HCT116 (cell line): ENCODE results near the gene HOXD3. TPM values are rescaled to one million over a fixed set of nuclear protein-coding genes. Genes with fewer than 3 reads are reported as not detected.

ENCODE experiments used
- ATAC-seq: fragments of 200-7000 bp; cut with Tn5 transposase; 2 replicates; pipeline ENCODE4 v1.9.1; 2020; ENCODE audit warnings: mild to moderate bottlenecking, moderate library complexity
- BruUV-seq: library from RNA; stranded (reverse); fragments of 400-500 nt; replicated peaks from 2 replicates; lab custom pipeline; 2021; lab: Mats Ljungman, UMichigan
- CTCF ChIA-PET: fragments of 300-600 bp; sonication (Branson Sonifier 250); formaldehyde crosslinking; loops from one replicate; lab custom pipeline; 2021; ENCODE audit warnings: antibody characterized with exemption; lab: Charles Lee
- POLR2A ChIA-PET: fragments of 300-600, 350-600 bp; sonication (Branson Sonifier 250); formaldehyde crosslinking; loops from one replicate; lab custom pipeline; 2021; ENCODE audit warnings: antibody characterized with exemption; lab: Charles Lee
- RAD21 ChIA-PET, 2 experiments: fragments of 300-600 bp; sonication (Branson Sonifier 250); formaldehyde crosslinking; loops; one replicate each; lab custom pipeline; 2023; ENCODE audit warnings: low total read pairs in 2 of 2; ENCODE audit not compliant: uncharacterized antibody in 2 of 2, unreplicated experiment in 2 of 2, low non-redundant PET in 1 of 2; lab: Charles Lee
- DNase-seq: peaks from one replicate; pipeline ENCODE4 v3.0.0-alpha.2; 2010; ENCODE audit warnings: low read depth, low spot score
- H2AFZ ChIP-seq: fragments of 200-600 bp; shearing (Covaris generic), sonication (generic); 2 replicates; pipeline ENCODE4 v1.6.1; 2017; ENCODE audit warnings: low read depth, mixed run types, mixed read lengths, antibody characterized with exemption, low read length; ENCODE audit not compliant: poor library complexity, severe bottlenecking
- H3K27ac ChIP-seq: 2 replicates; pipeline ENCODE4 v1.5.1; 2012; ENCODE audit warnings: low read depth, low read length
- H3K27me3 ChIP-seq: fragments of 200-600 bp; sonication (generic); 2 replicates; pipeline ENCODE4 v1.6.1; 2016; ENCODE audit warnings: mixed run types, low read length, mixed read lengths; ENCODE audit not compliant: insufficient read depth
- H3K36me3 ChIP-seq, 2 experiments: fragments of 200-500 bp in 1 of 2; fragments of 200-600 bp in 1 of 2; sonication (Bioruptor generic) in 1 of 2; sonication (generic) in 1 of 2; 2 replicates each; pipeline versions ENCODE4 v1.5.1 to v1.6.1; 2014 to 2016; ENCODE audit warnings: low read length in 2 of 2, inconsistent platforms in 1 of 2, mixed read lengths in 1 of 2, mixed run types in 1 of 2; ENCODE audit not compliant: insufficient read depth in 2 of 2, control insufficient read depth in 1 of 2
- H3K4me1 ChIP-seq, 2 experiments: fragments of 200-600 bp in 1 of 2; sonication (generic) in 1 of 2; 2 replicates each; pipeline versions ENCODE4 v1.5.1 to v1.6.1; 2012 to 2017; ENCODE audit warnings: low read length in 2 of 2, inconsistent platforms in 1 of 2, mild to moderate bottlenecking in 1 of 2, mixed read lengths in 1 of 2, mixed run types in 1 of 2, moderate library complexity in 1 of 2; ENCODE audit not compliant: insufficient read depth in 2 of 2, control insufficient read depth in 1 of 2
- H3K4me2 ChIP-seq: fragments of 200-600 bp; sonication (generic); 2 replicates; pipeline ENCODE4 v1.6.1; 2017; ENCODE audit warnings: mixed run types, low read length, mixed read lengths
- H3K4me3 ChIP-seq, 2 experiments: fragments of 200-600 bp in 1 of 2; sonication (generic) in 1 of 2; replicated peaks in 1 of 2; 2 replicates each; pipeline ENCODE4 v1.5.1; 2011 to 2016; ENCODE audit warnings: low read length in 2 of 2, control low read depth in 1 of 2, low read depth in 1 of 2, mild to moderate bottlenecking in 1 of 2, mixed read lengths in 1 of 2, mixed run types in 1 of 2
- H3K79me2 ChIP-seq: fragments of 200-600 bp; sonication (generic); 2 replicates; pipeline ENCODE4 v1.6.1; 2017; ENCODE audit warnings: mild to moderate bottlenecking, mixed run types, low read length, moderate library complexity, mixed read lengths; ENCODE audit not compliant: insufficient read depth
- H3K9ac ChIP-seq: fragments of 200-600 bp; sonication (generic); 2 replicates; pipeline ENCODE4 v1.6.1; 2016; ENCODE audit warnings: low read length, mixed read lengths
- H3K9me2 ChIP-seq: fragments of 200-600 bp; sonication (generic), shearing (Covaris generic); 2 replicates; pipeline ENCODE4 v1.6.1; 2017; ENCODE audit warnings: mixed run types, mild to moderate bottlenecking, moderate library complexity; ENCODE audit not compliant: insufficient read depth
- H3K9me3 ChIP-seq, 2 experiments: fragments of 200-500 bp in 1 of 2; fragments of 200-600 bp in 1 of 2; sonication (Bioruptor generic) in 1 of 2; sonication (generic) in 1 of 2; 2 replicates each; pipeline ENCODE4 v1.6.1; 2014 to 2017; ENCODE audit warnings: low read length in 2 of 2, mixed read lengths in 2 of 2, inconsistent platforms in 1 of 2, low read depth in 1 of 2, mild to moderate bottlenecking in 1 of 2, mixed run types in 1 of 2, moderate library complexity in 1 of 2; ENCODE audit not compliant: control insufficient read depth in 1 of 2, insufficient read depth in 1 of 2
- H4K20me1 ChIP-seq: fragments of 200-600 bp; sonication (generic), shearing (Covaris generic); 2 replicates; pipeline ENCODE4 v1.6.1; 2017; ENCODE audit warnings: mixed run types, mild to moderate bottlenecking, moderate library complexity; ENCODE audit not compliant: insufficient read depth
- CBX3 ChIP-seq: IDR thresholded peaks from 2 replicates; pipeline ENCODE4 v1.6.1; 2012; ENCODE audit warnings: low read depth
- CEBPB ChIP-seq: IDR thresholded peaks from 2 replicates; pipeline ENCODE4 v1.6.1; 2012; ENCODE audit warnings: low read depth
- ELF1 ChIP-seq: IDR thresholded peaks from 2 replicates; pipeline ENCODE4 v1.6.1; 2012; ENCODE audit warnings: low read depth, borderline replicate concordance
- EZH2 ChIP-seq: fragments of 200-600 bp; sonication (generic); IDR thresholded peaks from 2 replicates; pipeline ENCODE4 v1.6.1; 2017; ENCODE audit warnings: antibody characterized with exemption, mixed run types
- EZH2phosphoT487 ChIP-seq: fragments of 200-600 bp; IDR thresholded peaks from 2 replicates; pipeline ENCODE4 v1.6.1; 2018; ENCODE audit warnings: antibody characterized with exemption, borderline replicate concordance
- FOSL1 ChIP-seq: IDR thresholded peaks from 2 replicates; pipeline ENCODE4 v1.6.1; 2012; ENCODE audit warnings: low read depth
- JUND ChIP-seq: IDR thresholded peaks from 2 replicates; pipeline ENCODE4 v1.6.1; 2012
- POLR2AphosphoS5 ChIP-seq: IDR thresholded peaks from 2 replicates; pipeline ENCODE4 v1.6.1; 2011; ENCODE audit warnings: mild to moderate bottlenecking, low read depth, low read length, moderate library complexity
- RAD21 ChIP-seq: IDR thresholded peaks from 2 replicates; pipeline ENCODE4 v1.6.1; 2012; ENCODE audit warnings: low read depth, mild to moderate bottlenecking
- SIN3A ChIP-seq: IDR thresholded peaks from 2 replicates; pipeline ENCODE4 v1.6.1; 2012; ENCODE audit warnings: low read depth
- TCF7L2 ChIP-seq: IDR thresholded peaks from 2 replicates; pipeline ENCODE4 v1.7.0; 2011; ENCODE audit warnings: borderline replicate concordance, inconsistent platforms; ENCODE audit not compliant: insufficient read depth, insufficient read length; ENCODE audit errors: extremely low read depth
- YY1 ChIP-seq: IDR thresholded peaks from 2 replicates; pipeline ENCODE4 v1.6.1; 2011; ENCODE audit warnings: low read length, low read depth, moderate library complexity, mild to moderate bottlenecking; ENCODE audit not compliant: insufficient replicate concordance; ENCODE audit errors: extremely low read depth
- ZNF274 ChIP-seq: fragments of 200-500 bp; sonication (Bioruptor generic); IDR thresholded peaks from 2 replicates; pipeline ENCODE4 v1.6.1; 2014; ENCODE audit warnings: mild to moderate bottlenecking, low read depth, low read length, inconsistent platforms
- intact Hi-C: fragments of 100-400 bp; cut with micrococcal nuclease; formaldehyde crosslinking; loops from 2 replicates; pipeline ENCODE4 v1.10.0; 2022
- total RNA-seq: library from RNA; stranded (reverse); gene quantifications from one replicate; pipeline ENCODE4 v1.2.1, GENCODE V29; 2021; ENCODE audit not compliant: unreplicated experiment
- TF ChIP-seq, protein P1 (sequence below): IDR thresholded peaks from 2 replicates; pipeline ENCODE4 v1.6.1; 2012
- TF ChIP-seq, protein P2 (sequence below): IDR thresholded peaks from 2 replicates; pipeline ENCODE4 v1.6.1; 2011; ENCODE audit warnings: mild to moderate bottlenecking, low read length, moderate library complexity; ENCODE audit not compliant: insufficient replicate concordance; ENCODE audit errors: extremely low read depth
- TF ChIP-seq, protein P3 (sequence below), 3 experiments: fragments of 200-600 bp in 1 of 3; sonication (generic) in 1 of 3; IDR thresholded peaks in 2 of 3; conservative IDR thresholded peaks in 1 of 3; 2 replicates each; pipeline ENCODE4 v1.5.1; 2012 to 2017; ENCODE audit warnings: low read depth in 2 of 3, low read length in 2 of 3, antibody characterized with exemption in 1 of 3, borderline replicate concordance in 1 of 3, control low read depth in 1 of 3, mild to moderate bottlenecking in 1 of 3, mixed read lengths in 1 of 3, mixed run types in 1 of 3, moderate library complexity in 1 of 3; ENCODE audit not compliant: insufficient read depth in 1 of 3
- TF ChIP-seq, protein P4 (sequence below): IDR thresholded peaks from 2 replicates; pipeline ENCODE4 v1.6.1; 2012

Gene HOXD3
- total RNA-seq, 1 experiment from 2014 or later = 1.4 TPM

DNA sequence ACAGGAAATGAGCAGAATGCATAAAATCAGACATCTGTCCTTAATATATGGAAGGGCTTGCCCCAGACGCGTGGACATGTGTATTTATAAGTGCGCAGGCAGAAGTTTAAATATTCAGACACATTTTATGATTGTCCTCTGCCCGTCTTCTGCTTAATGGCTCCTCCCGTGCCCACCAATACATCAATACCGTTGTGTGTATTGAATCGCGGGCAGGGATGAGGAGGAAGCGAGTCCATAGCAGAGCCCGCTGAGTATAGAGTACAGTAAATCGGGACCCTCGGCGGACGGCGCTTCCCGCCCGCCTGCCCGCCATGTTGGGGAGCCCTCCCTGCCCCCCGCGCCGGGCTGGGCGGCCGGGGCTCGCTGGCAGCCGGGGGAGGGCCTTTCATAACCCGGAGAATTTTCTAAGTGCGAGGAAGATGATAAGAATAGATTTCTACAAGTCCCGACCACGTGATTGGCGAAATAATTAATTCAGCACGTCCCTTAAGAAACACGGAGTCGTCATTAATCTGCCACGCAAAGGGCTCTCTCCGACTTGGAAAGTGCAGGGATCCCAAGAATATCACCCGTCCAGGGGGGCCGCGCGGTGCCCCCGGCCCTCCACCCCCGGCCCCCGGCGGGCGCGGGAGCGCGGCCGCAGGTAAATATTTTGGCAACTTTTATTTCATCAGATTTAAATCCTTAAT is at the start of gene HOXD3 (continued):
- no peak for TF ChIP-seq CEBPB

DNA sequence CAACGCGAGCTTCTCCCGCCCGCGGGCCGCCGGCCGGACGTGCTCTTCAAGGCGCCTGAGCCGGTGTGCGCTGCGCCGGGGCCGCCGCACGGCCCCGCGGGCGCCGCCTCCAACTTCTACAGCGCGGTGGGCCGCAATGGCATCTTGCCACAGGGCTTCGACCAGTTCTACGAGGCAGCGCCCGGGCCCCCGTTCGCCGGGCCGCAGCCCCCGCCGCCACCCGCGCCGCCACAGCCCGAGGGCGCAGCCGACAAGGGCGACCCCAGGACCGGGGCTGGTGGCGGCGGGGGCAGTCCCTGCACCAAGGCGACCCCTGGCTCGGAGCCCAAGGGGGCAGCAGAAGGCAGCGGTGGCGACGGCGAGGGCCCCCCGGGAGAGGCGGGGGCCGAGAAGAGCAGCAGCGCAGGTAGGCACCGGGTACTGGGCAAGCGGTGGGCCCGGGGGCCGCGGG is 49.4 kb upstream of the HOXD3 start:
- H3K4me2 ChIP-seq = no peak overlapping the region
- no peaks in the 10 kb centered on the region for H3K9me3 ChIP-seq
- no peaks in the 10 kb centered on the region for H3K36me3 ChIP-seq
- POLR2A ChIA-PET = no interaction called here
- TF ChIP-seq RAD21 (no peak), SIN3A (no peak), ZNF274 (no peak), CBX3 (no peak), ELF1 (no peak), POLR2AphosphoS5 (no peak), EZH2 (no peak), JUND (no peak), YY1 (no peak), EZH2phosphoT487 (no peak), CEBPB (no peak), FOSL1 (no peak), TCF7L2 (no peak)
- TF ChIP-seq, protein P1, sequence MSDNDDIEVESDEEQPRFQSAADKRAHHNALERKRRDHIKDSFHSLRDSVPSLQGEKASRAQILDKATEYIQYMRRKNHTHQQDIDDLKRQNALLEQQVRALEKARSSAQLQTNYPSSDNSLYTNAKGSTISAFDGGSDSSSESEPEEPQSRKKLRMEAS = no peak
- TF ChIP-seq, protein P2, sequence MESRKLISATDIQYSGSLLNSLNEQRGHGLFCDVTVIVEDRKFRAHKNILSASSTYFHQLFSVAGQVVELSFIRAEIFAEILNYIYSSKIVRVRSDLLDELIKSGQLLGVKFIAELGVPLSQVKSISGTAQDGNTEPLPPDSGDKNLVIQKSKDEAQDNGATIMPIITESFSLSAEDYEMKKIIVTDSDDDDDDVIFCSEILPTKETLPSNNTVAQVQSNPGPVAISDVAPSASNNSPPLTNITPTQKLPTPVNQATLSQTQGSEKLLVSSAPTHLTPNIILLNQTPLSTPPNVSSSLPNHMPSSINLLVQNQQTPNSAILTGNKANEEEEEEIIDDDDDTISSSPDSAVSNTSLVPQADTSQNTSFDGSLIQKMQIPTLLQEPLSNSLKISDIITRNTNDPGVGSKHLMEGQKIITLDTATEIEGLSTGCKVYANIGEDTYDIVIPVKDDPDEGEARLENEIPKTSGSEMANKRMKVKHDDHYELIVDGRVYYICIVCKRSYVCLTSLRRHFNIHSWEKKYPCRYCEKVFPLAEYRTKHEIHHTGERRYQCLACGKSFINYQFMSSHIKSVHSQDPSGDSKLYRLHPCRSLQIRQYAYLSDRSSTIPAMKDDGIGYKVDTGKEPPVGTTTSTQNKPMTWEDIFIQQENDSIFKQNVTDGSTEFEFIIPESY = no peak
- TF ChIP-seq, protein P3, sequence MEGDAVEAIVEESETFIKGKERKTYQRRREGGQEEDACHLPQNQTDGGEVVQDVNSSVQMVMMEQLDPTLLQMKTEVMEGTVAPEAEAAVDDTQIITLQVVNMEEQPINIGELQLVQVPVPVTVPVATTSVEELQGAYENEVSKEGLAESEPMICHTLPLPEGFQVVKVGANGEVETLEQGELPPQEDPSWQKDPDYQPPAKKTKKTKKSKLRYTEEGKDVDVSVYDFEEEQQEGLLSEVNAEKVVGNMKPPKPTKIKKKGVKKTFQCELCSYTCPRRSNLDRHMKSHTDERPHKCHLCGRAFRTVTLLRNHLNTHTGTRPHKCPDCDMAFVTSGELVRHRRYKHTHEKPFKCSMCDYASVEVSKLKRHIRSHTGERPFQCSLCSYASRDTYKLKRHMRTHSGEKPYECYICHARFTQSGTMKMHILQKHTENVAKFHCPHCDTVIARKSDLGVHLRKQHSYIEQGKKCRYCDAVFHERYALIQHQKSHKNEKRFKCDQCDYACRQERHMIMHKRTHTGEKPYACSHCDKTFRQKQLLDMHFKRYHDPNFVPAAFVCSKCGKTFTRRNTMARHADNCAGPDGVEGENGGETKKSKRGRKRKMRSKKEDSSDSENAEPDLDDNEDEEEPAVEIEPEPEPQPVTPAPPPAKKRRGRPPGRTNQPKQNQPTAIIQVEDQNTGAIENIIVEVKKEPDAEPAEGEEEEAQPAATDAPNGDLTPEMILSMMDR (IDR thresholded peaks at IDR 0.05 in 2 of 3, conservative IDR thresholded peaks at IDR 0.05 in 1 of 3; ENCODE audit: borderline replicate concordance in 1 of 3, insufficient read depth in 1 of 3, low read depth in 2 of 3, low read length in 2 of 3) = no peak
- TF ChIP-seq, protein P4, sequence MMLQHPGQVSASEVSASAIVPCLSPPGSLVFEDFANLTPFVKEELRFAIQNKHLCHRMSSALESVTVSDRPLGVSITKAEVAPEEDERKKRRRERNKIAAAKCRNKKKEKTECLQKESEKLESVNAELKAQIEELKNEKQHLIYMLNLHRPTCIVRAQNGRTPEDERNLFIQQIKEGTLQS = no peak
- H3K79me2 ChIP-seq = no peaks in the 10 kb centered on the region
- H3K27me3 ChIP-seq = no peaks in the 10 kb centered on the region
- RAD21 ChIA-PET = no interaction called here
- CTCF ChIA-PET = no interaction called here
- ATAC-seq (no peak), DNase-seq (no peak)
- H3K9ac ChIP-seq = no peak overlapping the region
- BruUV-seq = no TSS peak
- H2AFZ ChIP-seq = no peak overlapping the region
- H3K4me3 ChIP-seq = no peak overlapping the region
- intact Hi-C loops = no loop called here
- H3K27ac ChIP-seq = no peak overlapping the region
- H4K20me1 ChIP-seq = no peaks in the 10 kb centered on the region
- peaks cover 0 to 18% of the 10 kb centered on the region in 2 experiments; a peak in 1 of 4 replicates for H3K4me1 ChIP-seq
- H3K9me2 ChIP-seq = no peaks in the 10 kb centered on the region
